Ovary (tissue), 3 donors: ENCODE results near the gene RFFL.

Experiments used
- EP300 ChIP-seq: sonication (generic); formaldehyde crosslinking; IDR thresholded peaks from one replicate; pipeline ENCODE4 v1.6.1; 2017; ENCODE audit warnings: antibody characterized with exemption
- TF ChIP-seq, protein P1 (sequence below), 3 donors: fragments of 450-650 bp in 2 of 3; fragments of 200-600 bp in 1 of 3; IDR thresholded peaks; one replicate each; pipeline versions ENCODE4 v1.5.1 to v1.8.0; 2016 to 2022; ENCODE audit warnings: antibody characterized with exemption in 3 of 3, mild to moderate bottlenecking in 1 of 3
- donor health status: DM: no; HTN: no; CAD: no.

DNA sequence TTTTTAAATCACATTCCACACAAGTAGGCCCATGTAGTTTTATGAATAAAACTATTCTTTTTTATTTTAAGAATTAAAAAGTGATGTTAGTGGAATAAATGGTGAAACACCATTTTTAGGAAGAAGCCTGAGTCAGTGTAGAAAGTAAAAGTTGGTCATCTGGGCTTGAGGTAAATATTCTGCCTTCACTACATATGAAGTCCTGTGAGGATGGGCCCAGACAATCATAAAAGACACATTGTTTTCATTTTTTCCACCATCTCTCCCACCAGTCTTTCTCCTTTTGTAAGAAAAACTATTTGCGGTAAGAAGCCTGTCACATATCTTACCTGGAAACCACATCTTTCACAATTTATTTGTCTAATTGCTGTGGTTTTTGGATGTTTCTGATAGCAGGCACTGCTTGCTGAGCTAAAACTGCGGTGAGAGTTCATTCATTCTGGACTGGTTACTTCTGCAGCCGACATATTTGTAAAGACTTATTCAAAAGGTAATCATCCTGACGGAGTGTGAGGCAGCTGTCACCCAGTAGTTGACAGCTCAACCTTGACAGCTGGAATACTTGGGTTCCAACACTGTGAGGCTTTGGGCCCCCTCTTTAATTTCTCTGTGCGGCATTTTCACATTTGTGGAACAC, 10.6 kb upstream of the RFFL start:
- no peak for TF ChIP-seq EP300
- TF ChIP-seq, protein P1, sequence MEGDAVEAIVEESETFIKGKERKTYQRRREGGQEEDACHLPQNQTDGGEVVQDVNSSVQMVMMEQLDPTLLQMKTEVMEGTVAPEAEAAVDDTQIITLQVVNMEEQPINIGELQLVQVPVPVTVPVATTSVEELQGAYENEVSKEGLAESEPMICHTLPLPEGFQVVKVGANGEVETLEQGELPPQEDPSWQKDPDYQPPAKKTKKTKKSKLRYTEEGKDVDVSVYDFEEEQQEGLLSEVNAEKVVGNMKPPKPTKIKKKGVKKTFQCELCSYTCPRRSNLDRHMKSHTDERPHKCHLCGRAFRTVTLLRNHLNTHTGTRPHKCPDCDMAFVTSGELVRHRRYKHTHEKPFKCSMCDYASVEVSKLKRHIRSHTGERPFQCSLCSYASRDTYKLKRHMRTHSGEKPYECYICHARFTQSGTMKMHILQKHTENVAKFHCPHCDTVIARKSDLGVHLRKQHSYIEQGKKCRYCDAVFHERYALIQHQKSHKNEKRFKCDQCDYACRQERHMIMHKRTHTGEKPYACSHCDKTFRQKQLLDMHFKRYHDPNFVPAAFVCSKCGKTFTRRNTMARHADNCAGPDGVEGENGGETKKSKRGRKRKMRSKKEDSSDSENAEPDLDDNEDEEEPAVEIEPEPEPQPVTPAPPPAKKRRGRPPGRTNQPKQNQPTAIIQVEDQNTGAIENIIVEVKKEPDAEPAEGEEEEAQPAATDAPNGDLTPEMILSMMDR (IDR thresholded peaks at IDR 0.05) = no peak
